ENCODE data around the gene BPHL. TPM values are rescaled to one million over a fixed set of nuclear protein-coding genes. Genes with fewer than 3 reads are reported as not detected.

The BPHL gene
- 17.4 and 18.5 TPM in 2 replicates for total RNA-seq

DNA sequence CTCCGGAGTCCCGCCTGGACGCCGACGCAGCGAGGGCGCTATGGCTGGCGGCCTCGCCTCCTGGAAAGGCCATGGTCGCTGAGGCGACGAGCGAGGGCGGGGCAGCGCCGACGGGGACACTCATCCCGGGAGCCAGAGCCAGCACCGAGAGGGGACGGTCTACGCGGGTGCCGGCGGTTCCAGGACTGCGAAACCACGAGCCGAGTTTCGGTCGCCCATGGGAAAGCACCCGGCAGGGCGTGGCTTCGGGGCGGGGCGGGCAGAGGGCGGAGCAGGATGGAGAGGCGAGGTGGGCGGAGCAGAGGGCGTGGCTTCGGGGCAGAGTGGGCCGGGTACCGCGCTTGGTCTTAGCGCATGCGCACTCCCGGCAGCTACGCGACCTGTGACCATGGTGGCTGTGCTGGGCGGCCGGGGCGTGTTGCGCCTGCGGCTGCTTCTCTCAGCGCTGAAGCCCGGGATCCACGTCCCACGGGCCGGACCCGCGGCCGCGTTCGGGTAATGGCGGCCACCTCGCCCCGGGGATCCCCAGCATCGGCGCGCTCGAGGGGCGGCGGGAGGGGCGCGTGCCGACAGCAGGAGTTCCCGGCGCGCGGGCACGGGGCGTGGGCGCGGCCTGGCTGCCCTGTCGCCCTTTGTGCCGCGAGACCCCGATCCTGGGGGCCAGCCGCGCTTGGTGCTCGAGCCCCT lies at the start of gene BPHL:
Gene BPHL (plus strand): TSS at position 359 of the 687 bp plus-strand sequence. CDS start 30 bp downstream, at position 389.

DNA sequence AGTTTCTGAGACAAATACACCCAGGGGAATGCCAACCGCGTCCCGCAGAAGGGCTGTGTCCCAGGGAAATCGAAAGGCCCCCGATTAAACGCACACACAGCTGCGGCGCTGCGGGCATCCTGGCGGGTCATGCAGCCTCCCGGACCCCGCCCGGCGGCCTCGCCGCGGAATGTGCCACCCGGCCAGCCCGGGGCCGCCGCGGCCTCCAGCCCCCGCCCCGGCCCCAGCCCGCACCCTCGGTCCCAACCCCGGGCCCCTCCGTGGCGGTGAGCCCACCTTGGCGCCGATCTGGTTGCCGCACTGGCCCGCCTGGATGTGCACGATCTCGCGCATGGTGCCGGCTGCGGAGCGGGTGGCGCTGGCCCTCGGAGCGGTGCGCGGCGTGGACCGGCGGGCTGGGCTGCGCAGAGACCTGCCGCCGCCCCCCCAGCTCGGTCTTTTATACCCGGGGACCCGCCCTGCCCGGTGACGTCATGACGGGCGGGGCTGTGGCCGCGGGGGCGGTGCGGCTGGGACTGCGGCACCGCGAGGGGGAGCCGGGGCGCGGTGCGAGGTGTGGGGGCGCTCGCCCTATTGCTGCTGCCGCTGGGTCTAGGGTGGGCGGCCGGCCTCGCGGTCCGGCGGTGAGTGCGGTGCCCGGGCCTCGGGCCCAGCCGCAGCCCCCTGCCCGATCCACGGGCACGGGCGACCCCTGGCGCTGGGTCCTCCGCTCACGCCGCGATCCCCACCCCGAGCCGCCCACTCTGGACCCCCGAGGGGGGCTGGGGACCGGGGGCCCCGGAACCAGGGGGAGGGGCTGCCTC lies 38.8 kb downstream of the BPHL start, which contains the start of gene TUBB2A:
Gene TUBB2A (minus strand): TSS at position 414 of the 803 bp plus-strand sequence. CDS start 81 bp downstream, at position 333.

Small RNA genes within 50 kb of the gene (small RNA-seq; reads per million reads assigned to genes)
- 0.09 reads per million for gene RNA5SP201

Other genes starting within 250 kb of the BPHL start
- gene SERPINB9, start 215.4 kb upstream of the BPHL start, total RNA-seq: not detected in 2 replicates
- gene SERPINB6, start 147.1 kb upstream of the BPHL start, total RNA-seq: 37.3 and 42.9 TPM in 2 replicates
- 11.0 and 17.0 TPM in 2 replicates for gene NQO2, start 118.8 kb upstream of the BPHL start, total RNA-seq
- 16.2 and 23.6 TPM in 2 replicates for gene RIPK1, start 50.2 kb upstream of the BPHL start, total RNA-seq
- 55.4 and 302 TPM in 2 replicates for gene TUBB2A, start 38.8 kb downstream of the BPHL start, total RNA-seq
- 0.39 and 9.7 TPM in 2 replicates for gene TUBB2B, start 108.9 kb downstream of the BPHL start, total RNA-seq
- gene PSMG4, start 140.2 kb downstream of the BPHL start, total RNA-seq: 10.6 and 14.9 TPM in 2 replicates

Data from placental epithelial cell (primary cell).